GM12865 (cell line): ENCODE data around the gene TOX2.

Experiments
- DNase-seq: peaks from one replicate; pipeline ENCODE4 v3.0.0; 2010; ENCODE audit warnings: low read depth
- H3K4me3 ChIP-seq: 2 replicates; pipeline ENCODE4 v1.5.1; 2011; ENCODE audit warnings: mild to moderate bottlenecking, low read depth, low read length, control low read depth
- CTCF ChIP-seq: IDR thresholded peaks from 2 replicates; pipeline ENCODE4 v1.5.1; 2011; ENCODE audit warnings: low read length, control low read depth, low read depth, inconsistent platforms; ENCODE audit not compliant: insufficient read depth; ENCODE audit errors: missing control alignments

TOX2 gene

GRCh38 chr20:44113618-44114376 lies 199.1 kb downstream of the TOX2 start:
- DNase-seq: no peak
- H3K4me3 ChIP-seq: no peak overlapping the region
- no peak for TF ChIP-seq CTCF

DNA sequence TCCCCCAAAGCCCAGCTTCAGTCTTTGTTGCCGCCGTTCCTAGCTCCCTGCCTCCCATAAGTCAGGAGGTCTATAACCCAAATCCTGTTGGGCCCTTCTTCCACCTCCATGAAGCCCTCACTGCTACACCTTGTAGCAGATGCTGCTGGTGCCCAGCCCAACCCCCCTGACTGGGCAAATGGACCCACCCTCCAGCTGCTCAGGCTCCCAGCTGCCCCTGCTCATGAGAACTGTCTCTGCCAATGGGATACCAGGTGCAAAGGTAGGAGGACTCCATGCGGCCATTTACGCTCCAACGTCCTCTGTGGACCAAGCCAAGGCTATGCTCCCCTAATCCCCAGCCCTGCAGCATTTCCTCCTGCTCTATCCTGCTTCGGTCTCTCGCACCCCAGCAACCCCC lies 200.5 kb downstream of the TOX2 start:
- no peak overlapping the region for H3K4me3 ChIP-seq
- TF ChIP-seq CTCF: no peak
- DNase-seq: no peak

DNA sequence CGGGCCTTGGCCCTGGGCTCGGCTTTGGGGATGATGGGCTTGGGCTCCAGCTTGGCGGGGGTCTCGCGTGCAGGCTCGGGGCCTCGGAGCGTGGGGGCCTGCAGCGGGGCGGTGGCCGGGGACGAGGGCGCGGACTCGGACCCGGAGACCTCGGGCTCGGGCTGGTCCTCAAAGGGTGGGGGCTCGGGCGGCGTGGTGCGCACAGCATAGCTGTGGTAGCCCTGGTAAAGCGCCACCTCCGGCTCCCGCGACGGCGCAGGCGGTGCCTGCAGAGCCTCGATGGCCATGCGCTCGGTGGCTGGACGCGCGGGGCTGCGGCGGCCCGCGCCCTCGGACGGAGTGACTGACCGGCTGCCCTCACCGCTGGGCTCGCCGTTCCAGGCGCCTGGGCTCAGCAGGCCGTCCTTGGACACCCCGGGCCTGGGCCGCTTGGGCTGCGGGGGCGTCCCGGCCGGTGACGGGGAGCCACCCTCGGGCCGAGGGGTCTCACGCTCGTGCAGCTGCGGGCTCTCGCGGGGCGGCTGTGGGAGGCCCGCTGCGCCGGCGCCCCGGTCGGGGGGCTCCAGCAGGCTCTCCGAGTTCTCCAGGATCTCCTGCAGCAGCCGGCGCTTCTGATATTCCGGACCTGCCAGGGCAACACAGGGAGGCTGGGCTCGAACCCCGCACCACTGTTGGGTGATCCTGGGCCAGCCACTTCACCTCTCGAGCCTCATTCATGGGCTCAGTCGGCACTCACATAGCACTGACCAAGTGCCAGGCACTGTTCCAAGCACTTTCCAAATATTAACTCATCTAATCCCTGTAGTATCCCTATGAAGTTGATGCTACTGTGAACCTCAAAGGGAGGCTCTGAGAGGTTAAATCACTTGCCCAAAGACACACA lies 201.4 kb downstream of the TOX2 start:
- no peak for TF ChIP-seq CTCF
- DNase-seq: no peak
- H3K4me3 ChIP-seq: no peak overlapping the region

GRCh38 chr20:44117296-44118184 lies 202.9 kb downstream of the TOX2 start:
- DNase-seq: no peak
- no peak overlapping the region for H3K4me3 ChIP-seq
- no peak for TF ChIP-seq CTCF

DNA sequence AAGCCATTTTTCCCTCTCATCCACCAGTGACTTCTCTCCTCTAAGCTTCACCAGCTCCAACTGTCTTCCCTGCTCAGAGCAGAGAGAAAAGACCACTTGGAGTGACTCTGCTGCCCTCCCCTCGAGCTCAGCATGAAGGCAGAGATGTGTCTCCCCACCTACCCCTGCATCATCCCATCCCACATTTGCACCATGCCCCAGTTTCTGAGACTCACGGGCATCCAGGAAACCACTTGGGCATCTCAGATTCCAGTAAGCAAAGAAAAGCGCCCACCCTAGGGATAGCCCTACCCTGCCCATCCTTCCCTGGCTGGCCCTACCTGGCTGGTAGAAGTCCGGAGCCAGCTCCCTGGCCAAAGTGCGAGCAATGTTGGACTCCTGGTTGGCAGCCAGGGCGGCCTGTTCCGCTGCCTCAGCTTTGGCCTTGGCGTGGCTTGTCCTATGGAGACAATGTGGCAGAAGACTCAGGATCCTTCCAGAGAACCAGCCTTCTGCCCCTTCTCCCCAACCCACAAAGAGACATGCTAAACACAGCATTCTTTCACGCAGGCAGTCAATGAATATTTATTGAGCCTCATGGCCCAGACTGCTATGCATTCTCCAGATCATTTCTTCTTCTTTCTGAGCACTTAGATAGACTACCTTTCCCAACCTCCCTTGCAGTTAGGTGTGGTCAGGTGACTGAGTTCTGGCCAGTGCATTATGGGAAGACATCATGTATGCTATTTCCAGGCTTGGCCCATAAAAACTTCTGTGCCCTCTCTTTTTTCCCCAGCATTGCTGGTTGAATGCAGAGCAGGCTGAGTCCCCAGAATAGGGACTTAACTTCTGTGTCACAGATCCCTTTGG lies 203.8 kb downstream of the TOX2 start:
- TF ChIP-seq CTCF: no peak
- no peak for DNase-seq
- no peak overlapping the region for H3K4me3 ChIP-seq
